GM10248 (cell line): ENCODE results near the gene ADGRA1.
"Not testable (repeated sequence)": the region's sequence is repeated elsewhere in the genome, so short reads cannot be mapped to it uniquely, and the experiment has no call there.

Source experiments
- CTCF ChIA-PET: fragments of 300-600 bp; sonication (Branson Sonifier 250); formaldehyde crosslinking; extraction: SDS; loops from one replicate; lab custom pipeline; 2021; ENCODE audit warnings: antibody characterized with exemption; lab: Yijun Ruan, JAX
- POLR2A ChIA-PET: fragments of 350-650 bp; sonication (Branson Sonifier 250); formaldehyde crosslinking; extraction: SDS; loops from one replicate; lab custom pipeline; 2020; ENCODE audit warnings: antibody characterized with exemption; lab: Yijun Ruan, JAX
- DNase-seq: peaks from one replicate; pipeline ENCODE4 v3.0.0; 2012; ENCODE audit errors: extremely low spot score
- TF ChIP-seq, protein P1 (sequence below): IDR thresholded peaks from 2 replicates; pipeline ENCODE4 v1.5.1; 2012; ENCODE audit warnings: mild to moderate bottlenecking, low read depth; ENCODE audit errors: extremely low read depth, missing control alignments, control extremely low read depth

ADGRA1 gene

DNA sequence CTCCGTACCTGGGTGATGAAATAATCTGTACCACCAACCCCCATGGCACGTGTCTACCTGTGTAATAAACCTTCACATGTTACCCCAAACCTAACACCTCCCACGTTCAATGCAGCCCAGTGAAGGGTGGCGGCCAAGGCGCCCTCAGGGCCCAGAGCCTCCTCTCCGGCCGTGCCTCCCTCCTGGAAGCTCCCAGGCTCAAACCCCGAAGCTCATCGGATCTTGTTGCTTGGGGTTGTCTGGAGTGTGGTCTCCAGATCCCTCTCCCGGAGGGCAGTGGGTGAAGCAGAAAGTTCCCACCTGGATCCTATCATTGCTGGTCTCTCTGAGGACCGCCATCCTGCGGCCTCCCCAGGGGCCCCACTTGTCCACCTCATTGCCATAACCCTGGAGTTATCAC, 62.9 kb downstream of the ADGRA1 start:
- POLR2A ChIA-PET: no interaction called here
- CTCF ChIA-PET: no interaction called here
- TF ChIP-seq, protein P1, sequence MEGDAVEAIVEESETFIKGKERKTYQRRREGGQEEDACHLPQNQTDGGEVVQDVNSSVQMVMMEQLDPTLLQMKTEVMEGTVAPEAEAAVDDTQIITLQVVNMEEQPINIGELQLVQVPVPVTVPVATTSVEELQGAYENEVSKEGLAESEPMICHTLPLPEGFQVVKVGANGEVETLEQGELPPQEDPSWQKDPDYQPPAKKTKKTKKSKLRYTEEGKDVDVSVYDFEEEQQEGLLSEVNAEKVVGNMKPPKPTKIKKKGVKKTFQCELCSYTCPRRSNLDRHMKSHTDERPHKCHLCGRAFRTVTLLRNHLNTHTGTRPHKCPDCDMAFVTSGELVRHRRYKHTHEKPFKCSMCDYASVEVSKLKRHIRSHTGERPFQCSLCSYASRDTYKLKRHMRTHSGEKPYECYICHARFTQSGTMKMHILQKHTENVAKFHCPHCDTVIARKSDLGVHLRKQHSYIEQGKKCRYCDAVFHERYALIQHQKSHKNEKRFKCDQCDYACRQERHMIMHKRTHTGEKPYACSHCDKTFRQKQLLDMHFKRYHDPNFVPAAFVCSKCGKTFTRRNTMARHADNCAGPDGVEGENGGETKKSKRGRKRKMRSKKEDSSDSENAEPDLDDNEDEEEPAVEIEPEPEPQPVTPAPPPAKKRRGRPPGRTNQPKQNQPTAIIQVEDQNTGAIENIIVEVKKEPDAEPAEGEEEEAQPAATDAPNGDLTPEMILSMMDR: no peak
- no peak for DNase-seq

DNA sequence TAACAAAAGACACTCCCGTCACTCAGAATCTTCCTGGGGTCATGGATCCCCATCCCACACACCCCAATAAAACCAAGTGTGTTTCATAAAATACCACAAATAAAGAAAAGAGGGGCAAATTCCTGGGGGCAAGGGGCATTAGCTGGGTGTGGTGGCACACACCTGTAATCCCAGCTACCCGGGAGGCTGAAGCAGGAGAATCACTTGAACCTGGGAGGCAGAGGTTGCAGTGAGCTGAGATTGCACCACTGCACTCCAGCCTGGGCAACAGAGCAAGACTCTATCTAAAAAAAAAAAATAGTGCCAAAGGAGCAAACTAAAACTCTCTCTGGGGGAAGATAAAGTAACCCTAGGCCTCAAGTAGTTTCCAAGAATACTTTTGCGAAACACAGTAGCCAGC, 63.3 kb downstream of the ADGRA1 start:
- POLR2A ChIA-PET, DNase-seq, CTCF ChIA-PET: not testable (repeated sequence)

DNA sequence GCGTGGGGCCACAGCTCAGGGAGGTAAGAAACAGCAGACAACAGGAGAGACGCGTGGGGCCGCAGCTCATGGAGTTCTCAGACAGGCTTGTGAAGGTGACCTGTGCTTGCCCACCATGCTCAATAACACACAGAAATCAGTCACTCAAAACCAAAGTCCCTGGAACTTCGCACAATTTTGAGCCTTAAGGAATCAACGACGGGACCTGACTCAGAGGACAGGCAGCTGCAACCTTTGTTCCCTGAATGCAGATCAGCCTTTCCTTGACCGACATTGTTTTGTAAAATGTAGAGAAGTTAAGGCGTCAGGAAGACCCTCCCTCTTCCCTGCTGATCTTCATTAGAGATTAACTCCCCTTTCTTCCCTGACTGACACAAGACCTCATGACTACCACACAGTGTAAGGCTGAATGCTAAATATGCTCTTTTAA, 63.8 kb downstream of the ADGRA1 start:
- TF ChIP-seq, protein P1: no peak
- ChIA-PET CTCF (no interaction called here), POLR2A (no interaction called here)
- no peak for DNase-seq

DNA sequence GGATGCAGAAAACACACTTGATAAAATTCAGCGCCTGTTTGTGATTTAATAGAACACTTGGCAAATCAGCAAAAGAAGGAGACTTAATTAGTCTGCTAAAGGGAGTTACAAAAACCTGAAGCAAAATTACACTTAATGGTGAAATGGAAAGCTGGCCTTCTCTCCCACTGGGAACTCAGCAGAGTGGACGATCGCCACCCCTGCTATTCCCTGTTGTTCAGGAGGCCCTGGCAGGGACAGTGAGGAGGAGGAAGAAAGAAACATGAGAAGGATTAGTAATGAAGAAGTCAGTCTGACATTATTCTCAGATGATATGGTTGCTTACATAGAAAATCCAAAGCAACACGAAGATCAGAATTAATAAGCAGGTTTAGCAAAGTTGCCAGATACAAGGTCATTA, 66.7 kb downstream of the ADGRA1 start:
- TF ChIP-seq, protein P1: no peak
- CTCF ChIA-PET: no interaction called here
- POLR2A ChIA-PET: no interaction called here
- no peak for DNase-seq

DNA sequence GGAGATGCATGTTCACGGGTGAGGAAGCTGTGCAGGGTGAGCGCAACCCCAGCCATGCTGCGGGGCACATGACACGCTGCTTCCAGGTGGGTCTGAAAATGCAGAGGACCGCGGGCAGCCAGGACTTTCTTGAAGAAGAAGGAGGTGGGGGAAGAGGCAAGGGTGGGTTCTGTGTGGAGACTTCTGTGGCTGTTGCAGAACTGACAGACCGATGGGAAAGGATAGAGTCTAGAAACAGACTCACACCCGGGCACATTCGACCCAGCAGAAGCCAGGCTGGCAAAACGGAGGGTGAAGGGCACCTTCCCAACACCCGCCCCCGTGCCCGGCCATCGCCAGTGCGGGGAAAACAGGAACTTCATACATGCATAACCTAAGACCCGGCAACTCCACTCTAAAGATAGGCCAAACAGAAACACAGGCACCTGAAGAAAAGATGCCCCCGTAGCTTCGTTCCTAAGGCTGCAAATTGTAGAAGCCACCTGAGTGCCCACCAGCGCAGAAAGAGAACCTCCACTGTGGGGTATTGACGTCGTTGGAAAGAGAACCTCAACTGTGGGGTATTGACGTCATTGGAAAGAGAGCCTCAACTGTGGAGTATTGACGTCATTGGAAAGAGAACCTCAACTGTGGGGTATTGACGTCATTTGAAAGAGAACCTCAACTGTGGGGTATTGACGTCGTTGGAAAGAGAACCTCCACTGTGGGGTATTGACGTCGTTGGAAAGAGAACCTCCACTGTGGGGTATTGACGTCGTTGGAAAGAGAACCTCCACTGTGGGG, 67.5 kb downstream of the ADGRA1 start:
- TF ChIP-seq, protein P1: no peak
- ChIA-PET CTCF (interaction anchor here (0.7 kb wide), 1 partner anchor 11 kb away, joined by 3 read pairs; no protein-coding TSS in a partner anchor), POLR2A (no interaction called here)
- no peak for DNase-seq

DNA sequence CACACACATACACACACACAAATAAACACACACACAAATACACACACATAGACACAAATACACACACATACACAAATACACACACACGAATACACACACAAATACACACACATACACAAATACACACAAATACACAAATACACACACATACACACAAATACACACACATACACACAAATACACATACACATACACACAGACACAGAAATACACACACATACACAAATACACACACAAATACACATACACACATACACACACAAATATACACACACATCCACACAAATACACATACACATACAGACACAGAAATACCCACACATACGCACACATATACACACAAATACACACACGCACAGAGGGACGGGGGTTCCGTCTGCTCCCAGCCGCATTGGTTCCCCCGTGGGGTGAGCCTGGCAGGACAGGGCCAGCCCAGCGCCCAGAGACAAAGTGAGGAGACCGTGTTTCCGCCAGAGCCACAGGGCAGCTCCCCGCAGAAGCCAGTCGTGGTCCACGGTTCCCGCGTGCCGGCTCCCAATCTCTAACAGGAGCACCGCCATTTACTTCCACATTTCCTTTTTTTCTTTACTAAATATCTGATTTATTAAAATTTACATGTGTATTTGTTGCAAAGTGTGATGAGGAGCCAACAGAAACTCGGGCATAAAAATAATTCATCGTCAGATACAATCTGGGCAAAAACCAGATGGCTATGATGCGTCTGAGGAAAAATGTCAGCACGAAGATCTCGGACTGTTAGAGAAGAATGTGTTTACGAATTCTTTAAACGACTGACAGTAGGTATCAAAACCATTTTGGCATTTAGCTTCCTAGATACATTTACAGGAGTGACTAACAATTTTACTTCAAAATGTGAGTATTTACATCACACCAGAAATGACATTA, 69.2 kb downstream of the ADGRA1 start:
- CTCF ChIA-PET: no interaction called here
- POLR2A ChIA-PET: no interaction called here
- DNase-seq: no peak
- TF ChIP-seq, protein P1: no peak
